Measurements from ENCODE around the gene PPM1H.
"Not testable (repeated sequence)": the region's sequence is repeated elsewhere in the genome, so short reads cannot be mapped to it uniquely, and the experiment has no call there.

The PPM1H gene

DNA sequence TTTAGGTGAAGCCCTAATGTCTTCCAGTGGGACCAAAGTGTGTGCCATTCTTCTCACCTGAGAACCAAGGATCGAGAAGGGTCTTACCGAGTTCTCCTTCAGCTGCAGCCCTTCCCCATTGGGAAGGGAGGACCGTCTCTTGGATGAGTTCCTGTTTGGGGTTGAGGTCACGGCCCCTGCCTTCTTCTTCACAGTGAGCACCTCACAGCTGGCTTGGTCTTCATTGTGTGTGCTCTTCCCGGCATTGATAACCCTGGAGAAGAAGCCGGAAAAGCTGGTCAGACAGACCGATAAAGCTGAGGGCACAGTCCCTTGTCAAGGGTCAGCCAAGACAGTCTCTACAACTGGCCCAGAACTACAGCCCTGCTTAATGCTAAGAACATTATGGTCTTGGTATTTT, 102.9 kb downstream of the PPM1H start:
- DNase-seq, result no peak

DNA sequence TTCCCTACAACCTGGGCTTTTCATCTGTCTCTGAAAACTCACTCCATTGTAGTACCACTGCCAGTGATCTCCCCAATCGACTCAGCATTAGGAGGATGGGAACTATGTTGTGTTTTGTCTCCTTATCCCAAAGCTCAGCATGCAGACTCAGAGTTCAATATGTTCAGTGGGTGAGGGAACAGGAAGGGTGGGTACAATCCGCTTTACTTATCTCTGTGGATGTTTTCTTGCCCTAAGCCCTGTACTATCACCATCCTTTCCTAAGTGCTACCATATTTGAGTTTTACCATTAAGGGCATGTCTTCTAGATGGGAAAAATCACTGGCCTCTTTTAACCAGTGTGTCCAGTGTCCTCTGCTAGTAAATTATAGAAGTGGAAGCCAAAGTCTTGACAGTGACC, 107.1 kb downstream of the PPM1H start:
- no peak for DNase-seq

- no peak for DNase-seq
Observed at GRCh38 chr12:62827042-62827441, 107.9 kb downstream of the PPM1H start.

DNA sequence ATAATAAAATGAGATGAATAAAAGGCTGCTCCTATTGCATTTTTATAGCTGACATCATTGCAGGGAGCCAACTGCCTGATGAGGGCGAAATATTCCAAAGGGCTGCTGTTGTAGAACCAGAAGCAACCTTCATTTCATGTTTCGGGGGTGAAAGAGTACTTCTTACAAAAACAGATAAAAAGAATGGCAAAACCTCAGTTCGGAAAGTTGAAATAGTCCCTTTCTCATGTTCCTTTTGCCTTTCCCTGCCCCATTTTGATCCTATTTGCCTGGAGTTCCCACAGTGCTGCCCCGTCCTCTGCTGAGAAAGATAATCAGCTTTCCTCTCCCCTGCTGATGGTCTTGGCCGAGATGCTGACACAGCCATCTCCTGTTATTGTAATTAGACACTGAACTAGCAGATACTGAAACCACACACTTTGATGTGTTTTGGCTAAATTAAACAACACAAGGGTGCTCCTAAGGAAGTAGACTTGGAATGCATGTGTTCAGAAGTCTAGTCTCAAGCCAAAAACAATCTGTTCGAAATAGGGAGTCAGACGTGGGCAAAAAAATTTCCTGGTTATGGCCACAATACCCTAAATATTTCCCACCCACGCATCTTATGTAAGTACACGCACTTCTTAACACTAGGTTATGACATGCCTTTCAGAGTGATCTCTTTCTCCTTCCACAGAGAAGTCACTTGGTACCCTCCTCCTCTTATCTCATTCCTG, 117.2 kb downstream of the PPM1H start:
- DNase-seq, result no peak

DNA sequence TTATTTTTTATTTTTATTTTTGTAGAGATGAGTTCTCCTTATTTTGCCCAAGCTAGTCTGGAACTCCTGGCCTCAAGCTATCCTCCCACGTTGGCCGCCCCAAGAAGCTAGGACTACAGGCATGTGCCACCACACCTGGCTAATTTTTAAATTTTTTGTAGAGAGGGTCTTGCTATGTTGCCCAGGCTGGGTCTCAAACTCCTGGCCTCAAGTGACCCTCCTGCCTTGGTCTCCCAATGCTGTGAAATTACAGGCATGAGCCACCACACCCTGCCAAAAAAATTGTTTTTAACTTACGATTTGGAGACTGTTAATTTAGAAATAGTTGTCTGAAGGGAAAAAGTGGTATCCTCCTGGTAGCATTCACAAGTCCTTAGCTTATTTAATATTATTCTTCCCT, 120.7 kb downstream of the PPM1H start:
- DNase-seq, result no peak

DNA sequence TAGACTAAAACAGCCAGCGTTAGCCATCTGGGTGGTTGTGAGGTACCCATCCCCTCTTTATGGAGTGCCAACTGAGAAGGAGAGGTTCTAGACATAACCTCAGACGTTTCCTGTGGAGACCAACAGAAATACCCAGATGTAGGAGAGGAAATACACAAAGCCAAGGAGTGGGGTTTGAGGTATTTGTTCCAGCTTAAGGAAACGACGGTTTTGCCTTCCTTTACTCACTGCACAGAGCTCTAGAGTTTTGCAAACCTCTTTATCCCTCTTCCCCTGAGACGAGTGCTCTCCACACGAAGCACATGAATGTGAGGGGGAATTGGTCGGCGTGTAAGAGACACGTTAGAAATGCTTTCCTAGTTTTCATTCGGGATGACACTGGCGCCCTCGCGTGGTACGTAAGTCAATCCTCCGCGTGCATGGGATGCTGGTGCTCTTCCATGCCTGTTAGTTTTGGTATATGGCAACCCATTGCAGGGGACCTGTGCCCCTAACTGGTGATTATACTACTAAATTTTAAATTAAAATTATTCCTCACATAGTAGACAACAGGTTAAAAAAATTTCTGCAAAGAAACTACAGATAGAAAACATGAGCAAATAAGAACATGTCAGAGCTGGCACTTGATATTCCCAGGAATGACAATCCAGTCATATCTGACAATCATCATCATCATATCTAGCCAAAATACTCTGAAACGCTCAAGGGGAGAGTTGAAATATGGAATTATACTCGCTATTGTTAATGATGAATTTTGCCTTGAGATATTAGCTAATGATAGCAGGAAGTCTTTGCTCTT, 121.7 kb downstream of the PPM1H start:
- DNase-seq, result no peak

DNA sequence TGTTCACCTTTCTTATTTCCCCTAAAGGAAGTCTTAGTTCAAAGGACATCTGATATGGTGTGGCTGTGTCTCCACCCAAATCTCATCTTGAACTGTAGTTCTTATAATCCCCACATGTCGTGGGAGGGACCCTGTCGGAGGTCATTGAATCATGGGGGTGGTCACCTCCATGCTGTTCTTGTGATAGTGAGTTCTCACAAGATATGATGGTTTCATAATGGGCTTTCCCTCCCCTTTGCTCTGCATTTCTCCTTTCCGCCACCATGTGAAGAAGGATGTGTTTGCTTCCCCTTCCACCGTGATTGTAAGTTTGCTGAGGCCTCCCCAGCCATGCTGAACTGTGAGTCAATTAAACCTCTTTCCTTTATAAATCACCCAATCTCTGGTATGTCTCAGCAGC, 123.5 kb downstream of the PPM1H start:
- DNase-seq, result not testable (repeated sequence)

- DNase-seq, result no peak
Observed at GRCh38 chr12:62808166-62808879, 126.6 kb downstream of the PPM1H start.

GRCh38 chr12:62806893-62807292, 128.1 kb downstream of the PPM1H start:
- DNase-seq, result no peak

DNA sequence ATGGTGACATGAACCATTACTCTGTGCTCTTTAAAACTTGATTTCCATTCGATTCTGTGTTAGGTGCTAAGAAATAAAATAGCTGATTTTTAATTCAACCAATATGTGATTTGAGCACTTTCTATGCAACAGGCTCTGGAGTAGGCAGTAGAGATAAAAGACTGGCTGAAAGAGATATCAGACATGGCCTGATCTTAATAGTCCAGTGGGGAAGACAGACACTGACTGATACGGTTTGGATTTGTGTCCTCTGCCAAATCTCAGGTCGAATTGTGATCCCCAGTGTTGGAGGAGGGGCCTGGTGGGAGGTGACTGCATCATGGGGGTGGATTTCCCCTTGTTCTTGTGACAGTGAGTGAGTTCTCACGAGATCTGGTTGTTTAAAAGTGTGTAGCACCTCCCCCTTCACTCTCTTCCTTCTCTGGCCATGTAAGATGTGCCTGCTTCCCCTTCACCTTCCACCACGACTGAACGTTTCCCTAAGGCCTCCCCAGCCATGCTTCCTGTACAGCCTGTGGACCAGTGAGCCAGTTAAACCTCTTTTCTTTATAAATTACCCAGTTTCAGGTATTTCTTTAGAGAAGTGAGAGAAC, 128.6 kb downstream of the PPM1H start:
- DNase-seq, result no peak

- no peak for DNase-seq
Observed at GRCh38 chr12:62805517-62805916, 129.4 kb downstream of the PPM1H start.

GRCh38 chr12:62803756-62804155, 131.2 kb downstream of the PPM1H start:
- peak; percentile 9 for DNase-seq

DNA sequence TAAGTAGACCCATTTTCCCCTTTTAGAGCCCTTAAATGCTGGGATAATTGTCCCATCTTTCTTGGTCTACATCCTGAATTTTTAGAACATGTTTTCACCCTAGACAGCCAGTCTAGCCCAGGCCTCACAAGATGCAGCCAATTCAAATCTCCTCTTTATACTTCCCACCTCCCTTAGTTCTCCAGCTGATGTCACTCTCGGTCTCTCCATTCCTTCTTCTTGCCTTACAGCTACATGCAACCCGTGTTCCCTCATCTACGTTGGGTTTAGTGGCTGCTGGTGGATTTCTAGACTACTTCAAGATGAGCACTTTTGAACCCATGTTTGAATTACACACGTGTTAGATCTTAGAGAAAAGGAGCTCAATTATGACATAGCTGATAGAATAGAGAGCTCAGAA, 132.0 kb downstream of the PPM1H start:
- peak; percentile 30 for DNase-seq

DNA sequence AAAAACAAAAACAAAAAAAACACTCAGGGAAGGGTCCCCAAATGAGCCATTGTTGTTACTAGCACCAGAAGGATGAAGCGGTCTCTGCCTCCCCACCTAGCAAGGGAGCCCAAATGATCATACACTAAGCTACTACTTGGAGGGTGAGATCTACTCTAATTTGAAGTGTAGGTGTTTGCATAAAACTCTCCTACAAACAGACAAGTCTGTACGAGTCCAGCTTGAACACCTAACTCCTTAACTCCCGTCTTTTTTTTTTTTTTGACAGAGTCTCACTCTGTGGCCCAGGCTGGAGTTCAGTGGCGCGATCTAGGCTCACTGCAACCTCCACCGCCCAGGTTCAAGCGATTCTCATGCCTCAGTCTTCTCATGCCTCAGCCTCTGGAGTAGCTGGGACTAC, 132.6 kb downstream of the PPM1H start:
- no peak for DNase-seq

GRCh38 chr12:62801796-62802195, 133.2 kb downstream of the PPM1H start:
- no peak for DNase-seq

- DNase-seq, result no peak
Observed at GRCh38 chr12:62800707-62801400, 134.1 kb downstream of the PPM1H start.

- DNase-seq, result no peak
Observed at GRCh38 chr12:62799766-62800406, 135.1 kb downstream of the PPM1H start.

DNA sequence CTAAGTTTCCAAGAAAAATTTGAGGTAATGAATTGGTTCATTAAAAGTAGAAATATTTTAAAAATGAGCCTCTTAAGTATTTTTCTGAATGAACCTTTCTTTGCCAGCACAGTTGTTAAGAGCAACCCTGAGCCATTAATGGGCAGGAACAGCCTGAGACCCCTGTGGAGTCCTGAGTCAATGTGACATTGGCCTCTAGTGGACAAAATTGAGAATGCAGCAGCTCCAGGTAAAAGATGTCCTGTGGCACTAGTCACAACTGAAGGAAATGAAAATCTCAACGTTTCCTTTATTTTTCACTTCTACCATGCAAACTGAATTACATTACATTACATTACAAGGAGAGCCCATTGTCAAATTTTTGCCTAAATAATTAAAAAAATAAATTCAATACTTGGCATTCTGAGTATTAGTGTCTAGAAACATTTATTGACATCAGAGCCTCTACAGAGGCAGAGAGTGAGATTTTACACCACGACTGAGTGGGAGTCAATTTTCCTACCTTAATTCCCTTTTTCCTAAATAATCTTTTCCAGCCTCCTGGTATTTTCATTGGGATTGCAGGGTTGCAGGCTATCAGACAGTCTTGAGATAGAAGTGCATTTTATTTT, 135.7 kb downstream of the PPM1H start:
- peak; percentile 39 for DNase-seq

GRCh38 chr12:62794218-62794583, 140.7 kb downstream of the PPM1H start:
- DNase-seq, result no peak

DNA sequence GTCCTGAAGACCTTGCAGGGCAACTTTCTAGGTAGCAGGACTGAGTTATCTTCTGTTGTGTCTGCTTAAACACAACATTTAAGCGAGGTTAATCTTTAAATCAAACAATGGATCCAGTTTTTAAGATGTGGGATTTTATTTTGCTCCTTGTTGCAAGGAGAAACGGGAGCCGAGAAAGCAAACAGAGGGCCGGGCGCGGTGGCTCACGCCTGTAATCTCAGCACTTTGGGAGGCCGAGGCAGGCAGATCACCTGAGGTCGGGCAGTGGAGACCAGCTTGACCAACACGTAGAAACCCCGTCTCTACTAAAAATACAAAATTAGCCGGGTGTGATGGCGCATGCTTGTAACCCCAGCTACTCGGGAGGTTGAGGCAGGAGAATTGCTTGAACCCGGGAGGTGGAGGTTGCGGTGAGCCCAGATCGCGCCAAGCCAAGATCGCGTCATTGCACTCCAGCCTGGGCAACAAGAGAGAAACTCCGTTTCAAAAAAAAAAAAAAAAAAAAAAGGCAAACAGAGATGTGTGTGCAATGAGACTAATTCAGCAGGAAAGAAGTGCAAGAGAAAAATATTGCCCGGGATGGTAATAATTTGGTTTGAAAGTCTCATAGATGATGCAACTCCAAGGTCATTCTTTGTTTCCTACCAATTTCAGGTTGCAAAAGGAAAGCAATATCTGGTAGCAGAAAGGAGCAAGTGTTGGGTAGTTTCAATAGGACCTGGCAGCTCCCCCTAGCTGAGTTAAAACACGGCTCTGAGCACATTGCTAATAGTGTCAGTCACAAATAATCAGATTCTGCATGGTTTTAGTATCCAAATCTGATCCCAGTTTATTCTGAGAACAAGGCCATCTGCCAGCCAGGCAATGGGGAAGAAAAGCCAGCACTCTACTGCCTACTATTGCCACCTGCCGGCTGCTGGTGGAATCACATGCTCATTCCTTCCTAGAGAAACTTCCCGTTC, 141.4 kb downstream of the PPM1H start:
- DNase-seq, result peak; percentile 37
